Right lobe of liver (tissue), 4 donors: Measurements from ENCODE around the gene DPP7.

Experiments used
- POLR2A ChIP-seq: fragments of 450-650 bp; IDR thresholded peaks from one replicate; pipeline ENCODE4 v1.6.1; 2017; ENCODE audit warnings: antibody characterized with exemption, mild to moderate bottlenecking
- TF ChIP-seq, protein P1 (sequence below), 4 donors: fragments of 200-600 bp in 3 of 4; fragments of 450-650 bp in 1 of 4; IDR thresholded peaks; one replicate each; pipeline versions ENCODE4 v1.5.1 to v1.8.0; 2016 to 2022; ENCODE audit warnings: antibody characterized with exemption in 4 of 4, mild to moderate bottlenecking in 2 of 4
- donor health status: DM: no; HTN: no; CAD: no.
- donor health status: DM: no; HTN: no; CAD: no.
- donor health status: DM: no; HTN: yes; CAD: no.

DNA sequence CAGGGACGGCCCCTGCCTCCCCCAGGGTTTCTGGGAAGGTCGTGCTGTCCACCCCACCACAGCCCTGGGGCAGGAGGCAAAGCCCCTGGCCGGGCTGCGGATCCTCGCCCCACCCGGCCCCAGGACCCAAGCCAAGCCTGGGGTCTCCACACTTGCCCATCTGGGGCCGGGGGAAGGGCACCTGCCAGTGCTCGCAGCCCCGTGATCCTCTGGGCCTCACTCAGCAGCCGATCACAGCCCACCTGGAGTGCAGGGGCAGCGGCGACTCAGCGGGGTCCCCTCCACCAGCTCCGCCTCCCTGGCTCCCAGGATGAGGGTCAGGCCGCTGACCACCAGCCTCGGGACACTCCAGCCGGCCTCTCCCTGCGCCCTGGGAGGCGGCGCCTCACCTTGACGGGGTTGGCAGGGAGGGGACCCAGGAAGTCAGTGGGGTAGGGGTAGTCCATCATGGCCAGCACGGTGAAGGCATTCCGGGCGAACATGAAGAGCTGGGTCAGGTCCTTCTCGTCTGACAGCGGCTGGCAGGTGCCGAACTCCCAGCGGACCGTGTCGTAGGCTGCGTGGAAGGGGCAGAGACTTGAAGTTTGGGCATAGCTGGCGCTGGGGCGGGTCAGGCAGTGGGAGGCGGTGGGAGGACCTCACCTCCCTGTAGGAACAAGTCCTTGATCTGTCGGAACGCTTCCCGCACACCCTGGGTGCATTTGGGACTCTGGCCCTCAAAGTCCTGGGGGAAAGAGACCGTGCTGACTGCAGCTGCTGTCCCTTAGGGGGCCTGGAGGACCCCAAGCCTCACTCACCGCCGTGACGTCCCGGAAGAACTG lies 1.8 kb downstream of the DPP7 start:
- TF ChIP-seq, protein P1, sequence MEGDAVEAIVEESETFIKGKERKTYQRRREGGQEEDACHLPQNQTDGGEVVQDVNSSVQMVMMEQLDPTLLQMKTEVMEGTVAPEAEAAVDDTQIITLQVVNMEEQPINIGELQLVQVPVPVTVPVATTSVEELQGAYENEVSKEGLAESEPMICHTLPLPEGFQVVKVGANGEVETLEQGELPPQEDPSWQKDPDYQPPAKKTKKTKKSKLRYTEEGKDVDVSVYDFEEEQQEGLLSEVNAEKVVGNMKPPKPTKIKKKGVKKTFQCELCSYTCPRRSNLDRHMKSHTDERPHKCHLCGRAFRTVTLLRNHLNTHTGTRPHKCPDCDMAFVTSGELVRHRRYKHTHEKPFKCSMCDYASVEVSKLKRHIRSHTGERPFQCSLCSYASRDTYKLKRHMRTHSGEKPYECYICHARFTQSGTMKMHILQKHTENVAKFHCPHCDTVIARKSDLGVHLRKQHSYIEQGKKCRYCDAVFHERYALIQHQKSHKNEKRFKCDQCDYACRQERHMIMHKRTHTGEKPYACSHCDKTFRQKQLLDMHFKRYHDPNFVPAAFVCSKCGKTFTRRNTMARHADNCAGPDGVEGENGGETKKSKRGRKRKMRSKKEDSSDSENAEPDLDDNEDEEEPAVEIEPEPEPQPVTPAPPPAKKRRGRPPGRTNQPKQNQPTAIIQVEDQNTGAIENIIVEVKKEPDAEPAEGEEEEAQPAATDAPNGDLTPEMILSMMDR (IDR thresholded peaks at IDR 0.05) = no peak
- TF ChIP-seq POLR2A = no peak
